Progenitor cell of endocrine pancreas (in vitro differentiated cells): ENCODE results near the gene KLF4. TPM values are rescaled to one million over a fixed set of nuclear protein-coding genes. Genes with fewer than 3 reads are reported as not detected.

Experiments
- DNase-seq: peaks from one replicate; pipeline ENCODE4 v3.0.0; 2021; ENCODE audit warnings: low spot score; ENCODE audit not compliant: unreplicated experiment
- H3K27ac Mint-ChIP-seq: 2 replicates; pipeline ENCODE4 v1.8.0; 2021; ENCODE audit warnings: mild to moderate bottlenecking, moderate library complexity, mixed read lengths
- H3K27me3 Mint-ChIP-seq: 2 replicates; pipeline ENCODE4 v1.8.0; 2021; ENCODE audit warnings: mixed read lengths
- H3K36me3 Mint-ChIP-seq: 2 replicates; pipeline ENCODE4 v1.8.0; 2022; ENCODE audit warnings: mixed read lengths; ENCODE audit not compliant: insufficient read depth
- H3K4me1 Mint-ChIP-seq: 2 replicates; pipeline ENCODE4 v1.8.0; 2021; ENCODE audit warnings: low read depth, mixed read lengths
- H3K4me3 Mint-ChIP-seq: 2 replicates; pipeline ENCODE4 v1.8.0; 2021; ENCODE audit warnings: low read depth, mild to moderate bottlenecking, moderate library complexity, mixed read lengths
- H3K9me3 Mint-ChIP-seq: 2 replicates; pipeline ENCODE4 v1.8.0; 2021; ENCODE audit warnings: low read depth, mixed read lengths
- total RNA-seq: library from RNA; stranded (reverse); gene quantifications from 2 replicates; pipeline ENCODE4 v1.2.1, GENCODE V29; 2021
- TF ChIP-seq, protein P1 (sequence below): fragments of 200-600 bp; sonication (generic); IDR thresholded peaks from one replicate; pipeline ENCODE4 v1.5.0; 2021; ENCODE audit warnings: antibody characterized with exemption, mild to moderate bottlenecking; ENCODE audit not compliant: unreplicated experiment

The KLF4 gene
- total RNA-seq, 1 donor from 2014 or later = 9.2 TPM

DNA sequence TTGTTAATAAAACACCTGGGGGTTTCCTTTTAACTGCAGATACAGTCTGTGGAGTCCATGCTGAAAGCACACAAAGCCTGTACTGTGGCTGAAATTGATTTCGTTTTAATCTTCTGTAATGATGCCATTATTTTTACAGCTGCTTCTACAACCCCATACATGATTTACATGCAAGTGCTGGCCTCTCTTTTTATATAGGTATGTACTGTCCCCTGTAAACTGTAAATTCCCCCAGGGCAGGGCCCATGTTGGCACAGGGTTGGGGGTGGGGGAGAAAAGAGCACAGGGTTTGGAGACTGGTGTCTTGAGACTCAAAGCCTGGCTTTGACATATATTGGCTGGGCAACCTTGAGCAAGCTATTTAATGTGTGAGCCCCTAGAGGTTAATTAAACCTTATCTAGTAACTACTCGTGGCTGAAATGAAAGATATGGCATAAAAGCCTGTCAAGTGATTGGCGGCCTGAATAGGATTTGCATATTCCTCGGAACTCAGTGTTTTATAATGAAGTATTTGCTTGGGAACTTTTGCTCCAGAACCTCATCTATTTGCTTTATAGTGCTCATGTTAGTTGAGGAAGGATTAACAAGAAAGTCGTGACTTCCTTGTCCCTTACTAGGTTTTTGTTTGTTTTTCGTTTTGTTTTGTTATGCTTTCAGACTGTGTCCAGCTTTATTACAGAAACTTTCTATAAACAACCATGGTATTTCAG lies 34.0 kb downstream of the KLF4 start:
- H3K4me3 Mint-ChIP-seq = no peak overlapping the region
- TF ChIP-seq, protein P1, sequence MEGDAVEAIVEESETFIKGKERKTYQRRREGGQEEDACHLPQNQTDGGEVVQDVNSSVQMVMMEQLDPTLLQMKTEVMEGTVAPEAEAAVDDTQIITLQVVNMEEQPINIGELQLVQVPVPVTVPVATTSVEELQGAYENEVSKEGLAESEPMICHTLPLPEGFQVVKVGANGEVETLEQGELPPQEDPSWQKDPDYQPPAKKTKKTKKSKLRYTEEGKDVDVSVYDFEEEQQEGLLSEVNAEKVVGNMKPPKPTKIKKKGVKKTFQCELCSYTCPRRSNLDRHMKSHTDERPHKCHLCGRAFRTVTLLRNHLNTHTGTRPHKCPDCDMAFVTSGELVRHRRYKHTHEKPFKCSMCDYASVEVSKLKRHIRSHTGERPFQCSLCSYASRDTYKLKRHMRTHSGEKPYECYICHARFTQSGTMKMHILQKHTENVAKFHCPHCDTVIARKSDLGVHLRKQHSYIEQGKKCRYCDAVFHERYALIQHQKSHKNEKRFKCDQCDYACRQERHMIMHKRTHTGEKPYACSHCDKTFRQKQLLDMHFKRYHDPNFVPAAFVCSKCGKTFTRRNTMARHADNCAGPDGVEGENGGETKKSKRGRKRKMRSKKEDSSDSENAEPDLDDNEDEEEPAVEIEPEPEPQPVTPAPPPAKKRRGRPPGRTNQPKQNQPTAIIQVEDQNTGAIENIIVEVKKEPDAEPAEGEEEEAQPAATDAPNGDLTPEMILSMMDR = no peak

DNA sequence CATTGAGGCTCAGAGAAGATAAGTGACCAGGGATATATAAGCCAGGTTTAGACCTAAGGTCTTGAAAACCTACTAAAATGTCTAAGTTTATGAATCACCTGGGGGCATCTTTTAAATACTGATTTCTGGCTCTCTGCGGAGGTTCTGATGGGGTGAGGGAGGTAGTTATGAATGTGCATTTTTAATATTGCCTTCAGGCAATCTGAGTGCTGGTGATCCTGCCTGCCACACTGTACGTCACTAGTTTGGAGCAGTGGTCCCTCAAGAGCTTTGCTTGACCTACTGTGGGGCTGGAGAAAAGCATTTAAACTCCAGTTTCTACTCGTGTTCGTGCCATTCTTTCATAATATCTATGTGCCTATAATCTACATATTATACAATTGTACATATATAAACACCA lies 36.1 kb downstream of the KLF4 start:
- Mint-ChIP-seq H3K27ac (no peak overlapping the region), H3K4me3 (no peak overlapping the region), H3K9me3 (no peaks in the 10 kb centered on the region), H3K4me1 (peaks cover 6% of the 10 kb centered on the region), H3K27me3 (peaks cover 26% of the 10 kb centered on the region), H3K36me3 (no peaks in the 10 kb centered on the region)
- DNase-seq = no peak
- TF ChIP-seq, protein P1 = no peak

More for the DNA sequence above, 34.0 kb downstream of the KLF4 start:
- Mint-ChIP-seq H3K4me1 (peaks cover 11% of the 10 kb centered on the region), H3K36me3 (no peaks in the 10 kb centered on the region), H3K9me3 (no peaks in the 10 kb centered on the region), H3K27ac (no peak overlapping the region), H3K27me3 (peaks cover 40% of the 10 kb centered on the region)
- no peak for DNase-seq

DNA sequence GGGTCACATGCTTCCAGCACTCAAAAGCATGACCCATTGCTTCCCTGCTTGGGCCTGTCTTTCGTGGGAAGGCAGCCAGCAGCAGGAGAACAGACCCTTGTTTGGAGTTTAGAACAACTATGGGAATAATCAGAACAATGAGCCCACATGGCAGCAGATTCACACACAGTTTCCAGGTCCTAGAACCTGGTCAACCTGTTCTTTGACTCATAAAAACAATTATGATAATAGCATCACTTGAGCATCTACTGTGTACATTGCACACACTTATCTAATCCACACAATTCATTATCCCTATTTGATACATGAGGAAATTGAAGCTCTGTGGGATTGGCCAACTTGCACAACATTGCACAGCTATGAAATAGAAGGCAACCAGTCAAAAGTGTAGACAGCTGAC lies 41.7 kb downstream of the KLF4 start:
- H3K9me3 Mint-ChIP-seq = no peaks in the 10 kb centered on the region
- DNase-seq = no peak
- H3K4me1 Mint-ChIP-seq = no peaks in the 10 kb centered on the region
- TF ChIP-seq, protein P1 = no peak
- H3K27ac Mint-ChIP-seq = no peak overlapping the region
- H3K4me3 Mint-ChIP-seq = no peak overlapping the region
- no peaks in the 10 kb centered on the region for H3K36me3 Mint-ChIP-seq
- peaks cover 25% of the 10 kb centered on the region for H3K27me3 Mint-ChIP-seq

DNA sequence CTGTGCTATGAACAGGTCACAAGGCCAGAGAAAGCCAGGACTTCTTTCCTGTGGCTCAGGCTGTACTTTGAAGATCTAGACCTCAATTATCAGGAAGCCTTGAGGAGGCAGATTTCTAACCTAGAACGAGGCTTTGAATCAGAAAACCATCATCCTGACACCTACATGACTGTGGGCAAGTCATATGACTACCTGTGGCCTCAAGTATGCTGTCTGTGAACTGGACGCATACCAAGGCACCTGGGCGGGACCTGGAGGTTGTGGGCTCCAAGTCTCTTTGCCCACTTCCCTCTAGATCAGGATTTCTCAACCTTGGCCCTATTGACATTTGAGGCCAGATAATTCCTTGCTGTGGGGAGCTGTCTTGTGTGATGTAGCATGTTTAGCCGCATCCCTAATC lies 42.5 kb downstream of the KLF4 start:
- H3K4me1 Mint-ChIP-seq = no peaks in the 10 kb centered on the region
- no peak for DNase-seq
- no peak overlapping the region for H3K4me3 Mint-ChIP-seq
- H3K27ac Mint-ChIP-seq = no peak overlapping the region
- TF ChIP-seq, protein P1 = no peak
- no peaks in the 10 kb centered on the region for H3K36me3 Mint-ChIP-seq
- H3K27me3 Mint-ChIP-seq = peaks cover 22% of the 10 kb centered on the region
- H3K9me3 Mint-ChIP-seq = no peaks in the 10 kb centered on the region

DNA sequence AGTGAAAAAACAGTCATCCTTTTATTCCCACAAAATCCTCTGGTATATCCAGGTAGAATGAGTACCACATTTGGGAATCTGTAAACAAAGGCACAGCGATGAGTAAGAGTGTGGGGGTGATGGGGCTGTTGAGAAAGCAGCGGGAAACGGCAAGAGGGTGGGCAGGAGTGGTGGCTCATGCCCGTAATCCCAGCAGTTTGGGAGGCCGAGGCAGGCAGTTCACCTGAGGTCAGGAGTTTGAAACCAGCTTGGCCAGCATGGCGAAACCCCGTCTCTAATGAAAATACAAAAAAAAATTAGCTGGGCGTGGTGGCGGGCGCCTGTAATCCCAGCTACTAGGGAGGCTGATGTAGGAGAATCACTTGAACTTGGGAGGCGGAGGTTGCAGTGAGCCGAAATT lies 43.1 kb downstream of the KLF4 start:
- TF ChIP-seq, protein P1 = no peak
- Mint-ChIP-seq H3K4me1 (no peaks in the 10 kb centered on the region), H3K27me3 (peaks cover 18% of the 10 kb centered on the region), H3K36me3 (no peaks in the 10 kb centered on the region), H3K9me3 (no peaks in the 10 kb centered on the region), H3K27ac (no peak overlapping the region), H3K4me3 (no peak overlapping the region)
- DNase-seq = no peak
